Measurements from ENCODE around the gene PRKCH. TPM values are rescaled to one million over a fixed set of nuclear protein-coding genes. Genes with fewer than 3 reads are reported as not detected.

PRKCH gene
- total and polyA plus RNA-seq, 9 of the 15 experiments (the other 6 are each of a cell fraction or from before 2014, with no cell fraction given), result 0.61 to 4.4 (median 4.0) TPM

GRCh38 chr14:61296151-61296550, 25.2 kb upstream of the PRKCH start:
- BruUV-seq (replicated peaks), result no TSS peak
- POLR2A ChIA-PET, result no interaction called here
- no peak overlapping the region for H3K4me3 ChIP-seq
- H3K79me2 ChIP-seq (ENCODE audit: control insufficient read depth, insufficient read depth, low read length), result no peaks in the 10 kb centered on the region
- no peak for ATAC-seq
- 0% methylated on average over 3 of the region's 3 CpGs for WGBS (ENCODE audit: insufficient coverage, low coverage, missing lambda C conversion rate)
- intact Hi-C loops (cut with micrococcal nuclease) (loop anchor here (10.0 kb wide), 1 partner anchor 539 kb away; no protein-coding TSS in a partner anchor), in situ Hi-C loops (cut with MboI) (loop anchor here (25.0 kb wide), 1 partner anchor 816 kb away; no protein-coding TSS in a partner anchor)
- H3K27me3 ChIP-seq (ENCODE audit: control insufficient read depth in 2 of 2, insufficient read depth in 2 of 2, low read length in 2 of 2), result no peaks in the 10 kb centered on the region
- CTCF ChIA-PET (ENCODE audit: low intra/inter-chr PET ratio), result no interaction called here
- no peak overlapping the region for H2AFZ ChIP-seq (ENCODE audit: low read depth, low read length)
- H3K9me1 ChIP-seq (ENCODE audit: control insufficient read depth, insufficient read depth, low read length), result no peaks in the 10 kb centered on the region
- no peak overlapping the region for H3K9ac ChIP-seq (ENCODE audit: insufficient read depth in 1 of 2, low read depth in 2 of 2, low read length in 2 of 2)
- no peak overlapping the region for H3K4me2 ChIP-seq (ENCODE audit: insufficient read depth, low read length)
- H3K27ac ChIP-seq (ENCODE audit: extremely low read depth, low read depth, low read length), result no peak overlapping the region
- no peaks in the 10 kb centered on the region for H4K20me1 ChIP-seq (replicated peaks; ENCODE audit: control insufficient read depth, insufficient read depth, low read length)
- TF ChIP-seq ZNF143 (CRISPR knock-in tag; IDR thresholded peaks at IDR 0.05) (no peak), RAD51 (IDR thresholded peaks at IDR 0.05; ENCODE audit: borderline replicate concordance, low read depth) (no peak), NRF1 (conservative IDR thresholded peaks at IDR 0.05 in 1 of 2, IDR thresholded peaks at IDR 0.05 in 1 of 2) (no peak), MAFG (tag; conservative IDR thresholded peaks at IDR 0.05) (no peak), L3MBTL2 (IDR thresholded peaks at IDR 0.05) (no peak), PBX2 (CRISPR knock-in tag; IDR thresholded peaks at IDR 0.05; ENCODE audit: low read depth) (no peak), PBX2 (tag; conservative IDR thresholded peaks at IDR 0.05; ENCODE audit: low read depth) (no peak)
- TF ChIP-seq, protein P1, sequence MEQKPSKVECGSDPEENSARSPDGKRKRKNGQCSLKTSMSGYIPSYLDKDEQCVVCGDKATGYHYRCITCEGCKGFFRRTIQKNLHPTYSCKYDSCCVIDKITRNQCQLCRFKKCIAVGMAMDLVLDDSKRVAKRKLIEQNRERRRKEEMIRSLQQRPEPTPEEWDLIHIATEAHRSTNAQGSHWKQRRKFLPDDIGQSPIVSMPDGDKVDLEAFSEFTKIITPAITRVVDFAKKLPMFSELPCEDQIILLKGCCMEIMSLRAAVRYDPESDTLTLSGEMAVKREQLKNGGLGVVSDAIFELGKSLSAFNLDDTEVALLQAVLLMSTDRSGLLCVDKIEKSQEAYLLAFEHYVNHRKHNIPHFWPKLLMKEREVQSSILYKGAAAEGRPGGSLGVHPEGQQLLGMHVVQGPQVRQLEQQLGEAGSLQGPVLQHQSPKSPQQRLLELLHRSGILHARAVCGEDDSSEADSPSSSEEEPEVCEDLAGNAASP (IDR thresholded peaks at IDR 0.05), result no peak
- H3K9me3 ChIP-seq (replicated peaks; ENCODE audit: control insufficient read depth, insufficient read depth, low read depth, low read length), result no peaks in the 10 kb centered on the region
- H3K36me3 ChIP-seq (ENCODE audit: control insufficient read depth, insufficient read depth, low read length), result no peaks in the 10 kb centered on the region
- no peak for DNase-seq (ENCODE audit: extremely low read depth in 1 of 4, low spot score in 3 of 4)
- FAIRE-seq, result no peak
- no peaks in the 10 kb centered on the region for H3K4me1 ChIP-seq (replicated peaks in 1 of 2; ENCODE audit: control insufficient read depth in 2 of 2, insufficient read depth in 2 of 2, low read length in 2 of 2)
